Heart right ventricle (tissue), 16 donors: ENCODE results near the gene FCHSD2. TPM values are rescaled to one million over a fixed set of nuclear protein-coding genes. Genes with fewer than 3 reads are reported as not detected.
"Not testable (repeated sequence)": the region's sequence is repeated elsewhere in the genome, so short reads cannot be mapped to it uniquely, and the experiment has no call there.

Source experiments
- ATAC-seq, 8 donors: fragments of 200-7000 bp; cut with Tn5 transposase; one replicate each; pipeline ENCODE4 v1.9.1; 2020; ENCODE audit warnings: mild to moderate bottlenecking in 8 of 8, moderate library complexity in 8 of 8, moderate number of reproducible peaks in 1 of 8
- DNase-seq, 2 donors: peaks; one replicate each; pipeline ENCODE4 v3.0.0-alpha.2; 2020
- H3K27ac ChIP-seq, 10 donors: fragments of 200-600 bp; sonication (generic) in 2 of 10; one replicate each; pipeline versions ENCODE4 v1.5.0 to v1.8.0; 2020 to 2022; ENCODE audit warnings: mild to moderate bottlenecking in 3 of 10
- H3K27me3 ChIP-seq, 7 donors: fragments of 200-600 bp; one replicate each; pipeline ENCODE4 v1.8.0; 2021 to 2022; ENCODE audit warnings: mild to moderate bottlenecking in 2 of 7
- H3K36me3 ChIP-seq, 9 donors: fragments of 200-600 bp; sonication (generic) in 1 of 9; one replicate each; pipeline versions ENCODE4 v1.5.0 to v1.8.0; 2020 to 2022; ENCODE audit warnings: mild to moderate bottlenecking in 2 of 9
- H3K4me1 ChIP-seq, 9 donors: fragments of 200-600 bp; sonication (generic) in 1 of 9; one replicate each; pipeline versions ENCODE4 v1.5.0 to v1.8.0; 2020 to 2022; ENCODE audit warnings: mild to moderate bottlenecking in 4 of 9
- H3K4me3 ChIP-seq, 10 donors: fragments of 200-600 bp; sonication (generic) in 2 of 10; one replicate each; pipeline versions ENCODE4 v1.5.0 to v1.8.0; 2020 to 2022; ENCODE audit warnings: mild to moderate bottlenecking in 7 of 10, moderate library complexity in 2 of 10
- H3K9me3 ChIP-seq, 11 donors: fragments of 200-600 bp in 10 of 11; sonication (generic) in 2 of 11; one replicate each; pipeline versions ENCODE4 v1.5.0 to v1.8.0; 2013 to 2022; ENCODE audit warnings: mild to moderate bottlenecking in 2 of 11, control low read depth in 1 of 11, moderate library complexity in 1 of 11
- WGBS, 2 donors: extraction: QIAGEN DNeasy Blood & Tissue Kit; methylation state at CpG; one replicate each; pipeline ENCODE4 v1.1.7; 2013; ENCODE audit warnings: inconsistent platforms in 1 of 2; 5-methylcytosine and 5-hydroxymethylcytosine counted together
- intact Hi-C, 10 donors: fragments of 100-400 bp; cut with DNase I; formaldehyde crosslinking; loops; one replicate each; pipeline versions ENCODE4 v1.11.1 to v1.14.2; 2022
- polyA plus RNA-seq, 2 donors: library from polyadenylated mRNA; stranded (reverse); fragments of 200-250 nt; gene quantifications; one replicate each; pipeline ENCODE4 v1.2.3, GENCODE V29; 2013
- total RNA-seq, 10 donors: library from RNA; stranded (reverse); fragmentation: NEBNext Ultra II Directional in 3 of 10; extraction: Animal tissue kit (Norgen Biotek cat#: 25700) in 3 of 10; gene quantifications; one replicate each; pipeline versions ENCODE4 v1.2.1 to v1.2.4, GENCODE V29; 2021 to 2023
- TF ChIP-seq, protein P1 (sequence below), 9 donors: fragments of 200-600 bp; sonication (generic) in 2 of 9; IDR thresholded peaks; one replicate each; pipeline versions ENCODE4 v1.5.0 to v1.8.0; 2021 to 2022; ENCODE audit warnings: antibody characterized with exemption in 9 of 9, mild to moderate bottlenecking in 5 of 9, moderate library complexity in 1 of 9
- donor health status: Arrhythmogenic right ventricular cardiomyopathy.
- donor health status: ischemic (EF 13 %, LVEDD 7.1; RV severe dilation, severe dysfunction).
- donor health status: healthy with polysubstance abuse.
- donor health status: DM: no; HTN: yes; CAD: no.
- donor health status: DM: no; HTN: no; CAD: no.
- donor health status: ischemic (EF 25% LVEDD 6.9; RV normal size, moderate dysfunction).
- donor health status: ischemic (EF 25% LVEDD 5.7; RV mildly dilated, moderate dysfunction).
- donor health status: healthy.
- donor health status: DM: yes; HTN: yes; CAD: no.
- donor health status: Ischemic cardiomyopathy.
- donor health status: ischemic (EF 35%, LVEDD 5.7; RV mildly dilated, moderate dysfunction).
- donor health status: nonischemic (EF 11% LVEDD 7.7; RV severe dilation, severe dysfunction).
- donor health status: DM: yes; HTN: yes; CAD: no.
- donor health status: PGD.
- donor health status: ischemic (EF 29% LVEDD 5.4; RV normal size, mild dysfunction).
- donor health status: nonischemic (EF 23%, LVEDD 6.1; RV moderate dilation, normal function).

The FCHSD2 gene
- total and polyA plus RNA-seq, 12 donors: 16.1 to 48.4 (median 37.5) TPM

- H3K4me3 ChIP-seq: no peak overlapping the region
- H3K36me3 ChIP-seq: peaks cover 0 to 79% (median 2%) of the 10 kb centered on the region in 9 donors
- H3K9me3 ChIP-seq: peaks cover 0 to 17% (median 6%) of the 10 kb centered on the region in 11 donors
- DNase-seq: no peak
- peaks cover 0 to 31% (median 19%) of the 10 kb centered on the region in 9 donors for H3K4me1 ChIP-seq
- H3K27ac ChIP-seq: peak overlapping the region in 2 of 10 donors; percentile 46 to 55
- intact Hi-C loops: loop anchor here in 1 of 10 donors (5.0 kb wide), 1 partner anchor 45 kb away; no protein-coding TSS in a partner anchor
- peak in 1 of 8 donors; percentile 27 for ATAC-seq
- TF ChIP-seq, protein P1, sequence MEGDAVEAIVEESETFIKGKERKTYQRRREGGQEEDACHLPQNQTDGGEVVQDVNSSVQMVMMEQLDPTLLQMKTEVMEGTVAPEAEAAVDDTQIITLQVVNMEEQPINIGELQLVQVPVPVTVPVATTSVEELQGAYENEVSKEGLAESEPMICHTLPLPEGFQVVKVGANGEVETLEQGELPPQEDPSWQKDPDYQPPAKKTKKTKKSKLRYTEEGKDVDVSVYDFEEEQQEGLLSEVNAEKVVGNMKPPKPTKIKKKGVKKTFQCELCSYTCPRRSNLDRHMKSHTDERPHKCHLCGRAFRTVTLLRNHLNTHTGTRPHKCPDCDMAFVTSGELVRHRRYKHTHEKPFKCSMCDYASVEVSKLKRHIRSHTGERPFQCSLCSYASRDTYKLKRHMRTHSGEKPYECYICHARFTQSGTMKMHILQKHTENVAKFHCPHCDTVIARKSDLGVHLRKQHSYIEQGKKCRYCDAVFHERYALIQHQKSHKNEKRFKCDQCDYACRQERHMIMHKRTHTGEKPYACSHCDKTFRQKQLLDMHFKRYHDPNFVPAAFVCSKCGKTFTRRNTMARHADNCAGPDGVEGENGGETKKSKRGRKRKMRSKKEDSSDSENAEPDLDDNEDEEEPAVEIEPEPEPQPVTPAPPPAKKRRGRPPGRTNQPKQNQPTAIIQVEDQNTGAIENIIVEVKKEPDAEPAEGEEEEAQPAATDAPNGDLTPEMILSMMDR (IDR thresholded peaks at IDR 0.05): no peak
- WGBS, 2 donors: 67 to 74% methylated on average over 6 of the region's 6 CpGs
- H3K27me3 ChIP-seq: no peaks in the 10 kb centered on the region
Measured at GRCh38 chr11:73126804-73127480, 15.2 kb downstream of the FCHSD2 start.

DNA sequence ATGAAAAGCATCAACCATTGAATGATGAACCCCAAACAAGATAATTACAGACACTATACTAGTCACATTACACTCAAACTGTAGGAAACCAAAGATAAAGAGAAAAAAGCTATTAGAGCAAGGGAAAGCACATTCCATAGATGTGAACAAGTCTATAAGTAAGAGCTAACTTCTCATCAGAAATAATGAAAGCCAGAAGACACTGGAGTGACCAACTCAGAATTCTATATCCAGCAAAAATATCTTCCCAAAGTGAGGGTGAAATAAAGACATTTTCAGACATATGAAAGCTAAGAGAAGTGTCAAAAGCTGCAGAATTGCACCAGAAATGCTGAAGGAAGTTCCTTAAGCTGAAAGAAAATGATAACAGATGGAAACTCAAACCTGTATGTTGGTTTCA lies 17.3 kb downstream of the FCHSD2 start:
- DNase-seq: no peak
- H3K36me3 ChIP-seq: peaks cover 0 to 60% (median 0%) of the 10 kb centered on the region in 9 donors
- no peaks in the 10 kb centered on the region for H3K27me3 ChIP-seq
- intact Hi-C loops: loop anchor here in 1 of 10 donors (5.0 kb wide), 1 partner anchor 42 kb away; no protein-coding TSS in a partner anchor
- TF ChIP-seq, protein P1 (IDR thresholded peaks at IDR 0.05): no peak
- no peak overlapping the region for H3K4me3 ChIP-seq
- no peak for ATAC-seq
- H3K9me3 ChIP-seq: peaks cover 0 to 17% (median 6%) of the 10 kb centered on the region in 11 donors
- no peak overlapping the region for H3K27ac ChIP-seq
- peaks cover 0 to 38% (median 13%) of the 10 kb centered on the region in 9 donors for H3K4me1 ChIP-seq

GRCh38 chr11:73123892-73124291 lies 18.2 kb downstream of the FCHSD2 start:
- H3K4me1 ChIP-seq: peaks cover 0 to 41% (median 17%) of the 10 kb centered on the region in 9 donors
- ATAC-seq, DNase-seq, H3K27ac ChIP-seq, intact Hi-C loops, H3K27me3 ChIP-seq, H3K4me3 ChIP-seq: not testable (repeated sequence)
- 97 to 100% methylated on average over 4 of the region's 4 CpGs for WGBS, 2 donors
- H3K36me3 ChIP-seq: peaks cover 0 to 58% (median 0%) of the 10 kb centered on the region in 9 donors
- H3K9me3 ChIP-seq: peaks cover 0 to 17% (median 6%) of the 10 kb centered on the region in 11 donors

GRCh38 chr11:73121692-73122091 lies 20.4 kb downstream of the FCHSD2 start:
- intact Hi-C loops: no loop called here
- no peaks in the 10 kb centered on the region for H3K27me3 ChIP-seq

More at GRCh38 chr11:73121692-73122091, 20.4 kb downstream of the FCHSD2 start:
- H3K4me3 ChIP-seq: no peak overlapping the region
- H3K9me3 ChIP-seq: peaks cover 0 to 17% (median 6%) of the 10 kb centered on the region in 11 donors
- peaks cover 0 to 53% (median 0%) of the 10 kb centered on the region in 9 donors for H3K36me3 ChIP-seq
- H3K4me1 ChIP-seq: peaks cover 0 to 45% (median 19%) of the 10 kb centered on the region in 9 donors
- TF ChIP-seq, protein P1 (IDR thresholded peaks at IDR 0.05): no peak
- ATAC-seq (no peak), DNase-seq (no peak)
- H3K27ac ChIP-seq: no peak overlapping the region
